Vagina (tissue), 2 donors: ENCODE results near the gene CYFIP1. TPM values are rescaled to one million over a fixed set of nuclear protein-coding genes. Genes with fewer than 3 reads are reported as not detected.
A peak's percentile ranks its signal among the peaks of the same experiment; 100 is the strongest.

Source experiments
- DNase-seq, 2 donors: peaks; one replicate each; pipeline ENCODE4 v3.0.0-alpha.2; 2017; ENCODE audit errors: extremely low spot score in 2 of 2
- H3K27ac ChIP-seq: fragments of 200-600 bp; sonication (generic); one replicate; pipeline ENCODE4 v1.5.1; 2019
- H3K27me3 ChIP-seq: fragments of 200-600 bp; sonication (generic); one replicate; pipeline ENCODE4 v1.5.1; 2019
- H3K36me3 ChIP-seq, 2 donors: fragments of 200-600 bp; sonication (generic); one replicate each; pipeline ENCODE4 v1.5.1; 2017 to 2019
- H3K4me1 ChIP-seq: fragments of 200-600 bp; sonication (generic); one replicate; pipeline ENCODE4 v1.5.1; 2019
- H3K4me3 ChIP-seq, 2 donors: fragments of 200-600 bp; sonication (generic); 1 replicate in 1 of 2; 2 replicates in 1 of 2; pipeline ENCODE4 v1.5.1; 2016 to 2019
- H3K9me3 ChIP-seq: fragments of 200-600 bp; sonication (generic); one replicate; pipeline ENCODE4 v1.5.1; 2019
- POLR2A ChIP-seq, 2 donors: fragments of 450-650 bp; IDR thresholded peaks; one replicate each; pipeline ENCODE4 v1.6.1; 2017; ENCODE audit warnings: antibody characterized with exemption in 2 of 2, mild to moderate bottlenecking in 2 of 2, moderate library complexity in 2 of 2
- POLR2AphosphoS5 ChIP-seq, 2 donors: sonication (generic); formaldehyde crosslinking; IDR thresholded peaks; one replicate each; pipeline ENCODE4 v1.9.0; 2017; ENCODE audit warnings: antibody characterized with exemption in 2 of 2, mild to moderate bottlenecking in 2 of 2, low read depth in 1 of 2; ENCODE audit not compliant: insufficient read depth in 1 of 2
- intact Hi-C: fragments of 100-400 bp; cut with DNase I; formaldehyde crosslinking; loops from one replicate; pipeline ENCODE4 v1.15.1; 2023
- total RNA-seq: library from RNA; depleted of rRNA; stranded (reverse); fragments of >200 nt; gene quantifications from one replicate; pipeline ENCODE4 v1.2.3, GENCODE V29; 2016
- TF ChIP-seq, protein P1 (sequence below), 3 experiments: fragments of 450-650 bp in 2 of 3; fragments of 200-600 bp in 1 of 3; sonication (generic) in 1 of 3; IDR thresholded peaks; one replicate each; pipeline ENCODE4 v1.5.1; 2017 to 2019; ENCODE audit warnings: antibody characterized with exemption in 3 of 3, mild to moderate bottlenecking in 2 of 3, moderate library complexity in 2 of 3

The CYFIP1 gene
- total RNA-seq, 1 donor from 2014 or later, result 101 TPM

DNA sequence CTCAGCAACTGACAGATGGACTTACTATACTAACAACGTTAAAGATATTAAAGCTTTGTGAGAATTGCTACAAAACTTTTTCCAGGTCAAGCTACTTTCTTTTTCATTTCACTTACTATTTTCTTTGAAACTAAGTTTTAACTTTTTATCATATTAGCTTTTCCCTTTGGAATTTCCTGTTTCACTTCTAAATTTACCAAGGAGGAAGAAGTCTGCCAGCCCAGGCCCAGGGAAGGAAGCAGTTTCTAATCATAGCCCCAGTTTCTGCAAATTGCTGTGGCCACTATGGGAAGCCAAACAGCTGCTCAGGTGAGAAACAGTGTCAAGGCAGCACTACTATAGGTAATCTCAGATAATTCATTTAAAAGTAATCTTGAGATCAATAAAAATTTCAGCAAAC, 18.4 kb downstream of the CYFIP1 start:
- Histone ChIP-seq H3K27me3 (no peaks in the 10 kb centered on the region), H3K36me3 (no peaks in the 10 kb centered on the region), H3K4me3 (no peak overlapping the region), H3K27ac (peak overlapping the region; percentile 74), H3K9me3 (no peaks in the 10 kb centered on the region), H3K4me1 (peaks cover 72% of the 10 kb centered on the region)
- intact Hi-C loops, result no loop called here
- DNase-seq, result no peak
- no peak for TF ChIP-seq POLR2AphosphoS5 (IDR thresholded peaks at IDR 0.05; ENCODE audit: insufficient read depth in 1 of 2, low read depth in 1 of 2)
- TF ChIP-seq, protein P1, sequence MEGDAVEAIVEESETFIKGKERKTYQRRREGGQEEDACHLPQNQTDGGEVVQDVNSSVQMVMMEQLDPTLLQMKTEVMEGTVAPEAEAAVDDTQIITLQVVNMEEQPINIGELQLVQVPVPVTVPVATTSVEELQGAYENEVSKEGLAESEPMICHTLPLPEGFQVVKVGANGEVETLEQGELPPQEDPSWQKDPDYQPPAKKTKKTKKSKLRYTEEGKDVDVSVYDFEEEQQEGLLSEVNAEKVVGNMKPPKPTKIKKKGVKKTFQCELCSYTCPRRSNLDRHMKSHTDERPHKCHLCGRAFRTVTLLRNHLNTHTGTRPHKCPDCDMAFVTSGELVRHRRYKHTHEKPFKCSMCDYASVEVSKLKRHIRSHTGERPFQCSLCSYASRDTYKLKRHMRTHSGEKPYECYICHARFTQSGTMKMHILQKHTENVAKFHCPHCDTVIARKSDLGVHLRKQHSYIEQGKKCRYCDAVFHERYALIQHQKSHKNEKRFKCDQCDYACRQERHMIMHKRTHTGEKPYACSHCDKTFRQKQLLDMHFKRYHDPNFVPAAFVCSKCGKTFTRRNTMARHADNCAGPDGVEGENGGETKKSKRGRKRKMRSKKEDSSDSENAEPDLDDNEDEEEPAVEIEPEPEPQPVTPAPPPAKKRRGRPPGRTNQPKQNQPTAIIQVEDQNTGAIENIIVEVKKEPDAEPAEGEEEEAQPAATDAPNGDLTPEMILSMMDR (IDR thresholded peaks at IDR 0.05), result no peak
- no peak for TF ChIP-seq POLR2A (IDR thresholded peaks at IDR 0.05)

DNA sequence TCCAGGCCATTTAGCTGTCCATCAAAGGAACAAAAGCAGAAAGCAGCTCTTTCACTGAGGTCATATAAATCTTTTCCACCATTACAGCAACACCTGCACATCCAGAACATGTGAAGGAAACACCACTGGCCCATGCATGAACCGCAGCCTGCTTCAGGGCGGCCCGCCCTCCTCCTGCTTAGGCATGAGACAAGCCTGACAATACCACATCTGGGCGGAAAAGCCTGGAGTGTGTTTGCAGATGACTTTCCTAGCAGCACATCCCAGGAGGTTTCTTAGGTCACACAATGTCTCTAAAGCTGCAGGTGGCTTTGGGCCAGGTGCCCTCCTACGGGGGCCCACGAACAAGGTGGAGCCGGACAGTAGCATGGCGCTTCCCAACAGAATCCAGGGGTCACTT, 19.6 kb downstream of the CYFIP1 start:
- no peaks in the 10 kb centered on the region for H3K9me3 ChIP-seq
- peaks cover 84% of the 10 kb centered on the region for H3K4me1 ChIP-seq
- no peaks in the 10 kb centered on the region for H3K36me3 ChIP-seq
- intact Hi-C loops, result no loop called here
- TF ChIP-seq POLR2A (IDR thresholded peaks at IDR 0.05) (no peak), POLR2AphosphoS5 (IDR thresholded peaks at IDR 0.05; ENCODE audit: insufficient read depth in 1 of 2, low read depth in 1 of 2) (no peak)
- TF ChIP-seq, protein P1 (IDR thresholded peaks at IDR 0.05), result no peak
- H3K4me3 ChIP-seq, result no peak overlapping the region
- no peak for DNase-seq
- peak overlapping the region; percentile 74 for H3K27ac ChIP-seq
- H3K27me3 ChIP-seq, result no peaks in the 10 kb centered on the region

DNA sequence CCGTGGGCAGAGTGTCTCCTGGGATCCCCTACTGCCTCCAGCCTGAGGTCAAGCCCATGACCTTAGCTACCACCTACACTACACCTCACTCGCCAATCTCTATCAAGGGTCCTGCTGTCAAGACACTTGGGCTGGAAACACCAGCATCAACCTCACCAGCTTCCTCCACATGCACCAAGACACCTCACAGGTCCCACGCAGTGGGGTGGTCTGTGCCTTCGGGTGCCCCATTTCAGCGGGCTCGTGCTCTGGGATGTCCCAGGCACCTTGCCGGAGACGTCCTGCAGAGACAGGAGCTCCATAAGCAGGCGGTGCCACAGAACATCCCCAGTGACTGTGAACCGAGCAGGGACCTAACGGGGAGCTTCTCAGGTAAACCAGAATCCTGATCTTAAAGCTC, 20.0 kb downstream of the CYFIP1 start:
- H3K27me3 ChIP-seq, result no peaks in the 10 kb centered on the region
- TF ChIP-seq, protein P1 (IDR thresholded peaks at IDR 0.05), result no peak
- TF ChIP-seq POLR2AphosphoS5 (IDR thresholded peaks at IDR 0.05; ENCODE audit: insufficient read depth in 1 of 2, low read depth in 1 of 2), result no peak
- TF ChIP-seq POLR2A (IDR thresholded peaks at IDR 0.05), result no peak
- peaks cover 87% of the 10 kb centered on the region for H3K4me1 ChIP-seq
- H3K9me3 ChIP-seq, result no peaks in the 10 kb centered on the region
- no peak overlapping the region for H3K4me3 ChIP-seq
- DNase-seq, result no peak
- no peaks in the 10 kb centered on the region for H3K36me3 ChIP-seq
- peak overlapping the region; percentile 74 for H3K27ac ChIP-seq
- intact Hi-C loops, result no loop called here

DNA sequence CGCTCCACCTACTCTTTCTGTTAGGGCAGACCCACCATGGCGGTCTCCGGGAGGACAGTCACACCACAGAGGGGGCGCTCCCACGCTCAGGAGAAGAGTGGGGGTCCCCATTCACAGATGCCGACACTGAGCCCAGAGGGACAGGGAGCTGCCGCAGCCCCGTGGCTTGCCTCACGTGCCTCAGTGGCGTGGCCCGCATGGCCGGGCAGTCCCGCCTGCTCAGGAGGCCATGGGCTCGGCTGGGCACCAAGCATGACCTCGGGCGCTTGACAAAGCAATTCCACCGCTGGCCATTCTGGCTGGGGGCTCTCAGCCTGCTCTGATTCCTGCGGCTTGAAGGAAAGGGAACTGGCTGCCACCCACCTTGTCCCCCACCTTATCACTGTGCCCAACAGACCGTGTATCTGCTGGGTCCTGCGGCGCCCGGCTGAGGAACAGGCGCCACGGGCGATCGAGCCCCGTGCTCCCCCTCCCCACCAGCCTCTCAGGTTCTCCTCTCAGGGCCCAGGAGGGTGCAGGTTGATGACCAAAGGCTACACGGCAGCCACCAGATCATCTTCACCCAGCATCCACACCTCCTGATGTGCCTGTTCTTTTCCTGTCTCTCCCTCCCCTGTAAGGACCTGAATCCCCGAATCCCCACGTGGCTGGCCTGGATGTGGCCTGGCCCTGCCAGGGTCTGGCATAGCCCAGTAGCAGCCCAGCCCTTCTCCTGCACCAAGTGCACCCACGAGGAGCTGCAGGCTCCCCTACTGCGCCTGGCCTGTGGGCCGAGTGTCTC, 20.7 kb downstream of the CYFIP1 start:
- Histone ChIP-seq H3K4me3 (no peak overlapping the region), H3K36me3 (no peaks in the 10 kb centered on the region), H3K27ac (peak overlapping the region; percentile 74), H3K9me3 (no peaks in the 10 kb centered on the region), H3K4me1 (peaks cover 87% of the 10 kb centered on the region), H3K27me3 (no peaks in the 10 kb centered on the region)
- TF ChIP-seq POLR2A (IDR thresholded peaks at IDR 0.05) (no peak), POLR2AphosphoS5 (IDR thresholded peaks at IDR 0.05; ENCODE audit: insufficient read depth in 1 of 2, low read depth in 1 of 2) (no peak)
- TF ChIP-seq, protein P1 (IDR thresholded peaks at IDR 0.05), result no peak
- intact Hi-C loops, result no loop called here
- no peak for DNase-seq
